Endothelial cell (in vitro differentiated cells): ENCODE results near the gene OTUB2. TPM values are rescaled to one million over a fixed set of nuclear protein-coding genes. Genes with fewer than 3 reads are reported as not detected.

ENCODE experiments used
- DNase-seq: peaks from one replicate; pipeline ENCODE4 v3.0.0; 2021; ENCODE audit warnings: low spot score
- H3K27ac Mint-ChIP-seq: one replicate; pipeline ENCODE4 v1.8.0; 2021; ENCODE audit warnings: mixed read lengths, inconsistent platforms; ENCODE audit not compliant: unreplicated experiment
- H3K27me3 Mint-ChIP-seq: one replicate; pipeline ENCODE4 v1.8.0; 2021; ENCODE audit warnings: mild to moderate bottlenecking, moderate library complexity, mixed read lengths, inconsistent platforms; ENCODE audit not compliant: unreplicated experiment
- H3K36me3 Mint-ChIP-seq: one replicate; pipeline ENCODE4 v1.8.0; 2021; ENCODE audit warnings: mild to moderate bottlenecking, low read depth, mixed read lengths, inconsistent platforms; ENCODE audit not compliant: unreplicated experiment
- H3K4me1 Mint-ChIP-seq: one replicate; pipeline ENCODE4 v1.8.0; 2021; ENCODE audit warnings: mild to moderate bottlenecking, mixed read lengths, inconsistent platforms; ENCODE audit not compliant: unreplicated experiment
- H3K4me3 Mint-ChIP-seq: one replicate; pipeline ENCODE4 v1.8.0; 2021; ENCODE audit warnings: mild to moderate bottlenecking, mixed read lengths, inconsistent platforms; ENCODE audit not compliant: unreplicated experiment
- H3K9me3 Mint-ChIP-seq: one replicate; pipeline ENCODE4 v1.8.0; 2021; ENCODE audit warnings: mixed read lengths, inconsistent platforms; ENCODE audit not compliant: unreplicated experiment
- long read RNA-seq: library from polyadenylated mRNA; unstranded; transcript quantifications from one replicate; pipeline ENCODE4 v2.0.0, GENCODE V29; 2020; ENCODE audit not compliant: unreplicated experiment
- total RNA-seq: library from RNA; stranded (reverse); fragmentation: NEBNext Ultra II Directional; extraction: Animal tissue kit (Norgen Biotek cat#: 25700); gene quantifications from one replicate; pipeline ENCODE4 v1.2.1, GENCODE V29; 2021; ENCODE audit not compliant: unreplicated experiment
- TF ChIP-seq, protein P1 (sequence below): fragments of 200-600 bp; sonication (generic); IDR thresholded peaks from one replicate; pipeline ENCODE4 v1.5.0; 2021; ENCODE audit warnings: antibody characterized with exemption; ENCODE audit not compliant: unreplicated experiment

Gene OTUB2
- total RNA-seq: 2.3 TPM
- long read RNA-seq, partial matches to known transcripts: 0 of 1 reads
- long read RNA-seq, other reads (novel, unspliced or antisense): 0 of 1 reads

GRCh38 chr14:94026173-94026888 lies at the start of gene OTUB2:
OTUB2 (plus strand) TSS chr14:94026340; CDS start chr14:94026538, 198 bp downstream.
- DNase-seq: peak; percentile 96
- H3K4me3 Mint-ChIP-seq: peak within 1 kb of the TSS; percentile 86
- peaks cover 8% of the 10 kb centered on the region for H3K4me1 Mint-ChIP-seq
- peaks cover 10% of the 10 kb centered on the region for H3K27me3 Mint-ChIP-seq
- H3K36me3 Mint-ChIP-seq: no peaks in the 10 kb centered on the region
- TF ChIP-seq, protein P1, sequence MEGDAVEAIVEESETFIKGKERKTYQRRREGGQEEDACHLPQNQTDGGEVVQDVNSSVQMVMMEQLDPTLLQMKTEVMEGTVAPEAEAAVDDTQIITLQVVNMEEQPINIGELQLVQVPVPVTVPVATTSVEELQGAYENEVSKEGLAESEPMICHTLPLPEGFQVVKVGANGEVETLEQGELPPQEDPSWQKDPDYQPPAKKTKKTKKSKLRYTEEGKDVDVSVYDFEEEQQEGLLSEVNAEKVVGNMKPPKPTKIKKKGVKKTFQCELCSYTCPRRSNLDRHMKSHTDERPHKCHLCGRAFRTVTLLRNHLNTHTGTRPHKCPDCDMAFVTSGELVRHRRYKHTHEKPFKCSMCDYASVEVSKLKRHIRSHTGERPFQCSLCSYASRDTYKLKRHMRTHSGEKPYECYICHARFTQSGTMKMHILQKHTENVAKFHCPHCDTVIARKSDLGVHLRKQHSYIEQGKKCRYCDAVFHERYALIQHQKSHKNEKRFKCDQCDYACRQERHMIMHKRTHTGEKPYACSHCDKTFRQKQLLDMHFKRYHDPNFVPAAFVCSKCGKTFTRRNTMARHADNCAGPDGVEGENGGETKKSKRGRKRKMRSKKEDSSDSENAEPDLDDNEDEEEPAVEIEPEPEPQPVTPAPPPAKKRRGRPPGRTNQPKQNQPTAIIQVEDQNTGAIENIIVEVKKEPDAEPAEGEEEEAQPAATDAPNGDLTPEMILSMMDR: no peak
- no peak within 1 kb of the TSS for H3K27ac Mint-ChIP-seq
- H3K9me3 Mint-ChIP-seq: no peaks in the 10 kb centered on the region

GRCh38 chr14:93976477-93977057 lies 49.6 kb upstream of the OTUB2 start, which contains the start of gene ASB2:
ASB2 (minus strand) TSS chr14:93976570; CDS start chr14:93964539, 12,031 bp downstream.
- Mint-ChIP-seq H3K27ac (peak within 1 kb of the TSS; percentile 18), H3K27me3 (peaks cover 3% of the 10 kb centered on the region), H3K36me3 (no peaks in the 10 kb centered on the region), H3K4me1 (peaks cover 6% of the 10 kb centered on the region), H3K4me3 (no peak within 1 kb of the TSS), H3K9me3 (no peaks in the 10 kb centered on the region)
- DNase-seq: no peak
- TF ChIP-seq, protein P1: no peak

DNA sequence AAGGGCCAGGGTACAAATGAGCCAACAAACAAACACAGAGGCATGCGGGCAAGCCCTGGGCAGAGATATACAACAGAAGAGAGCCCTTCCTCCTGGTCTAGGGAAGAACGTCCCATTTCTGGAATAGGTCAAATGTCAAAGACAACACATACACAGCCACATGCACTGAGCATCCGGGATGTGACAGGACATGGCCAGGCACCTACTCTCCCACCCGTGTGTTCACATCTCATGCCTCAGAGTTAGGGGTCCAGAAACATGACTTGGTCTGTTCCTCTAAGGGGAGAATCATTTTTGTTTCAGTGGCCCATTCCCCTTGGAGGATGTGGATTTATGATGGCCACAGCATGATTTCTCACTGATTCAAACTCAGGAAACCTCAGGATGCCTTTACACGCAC lies 49.0 kb upstream of the OTUB2 start:
- peaks cover 3% of the 10 kb centered on the region for H3K27me3 Mint-ChIP-seq

DNA sequence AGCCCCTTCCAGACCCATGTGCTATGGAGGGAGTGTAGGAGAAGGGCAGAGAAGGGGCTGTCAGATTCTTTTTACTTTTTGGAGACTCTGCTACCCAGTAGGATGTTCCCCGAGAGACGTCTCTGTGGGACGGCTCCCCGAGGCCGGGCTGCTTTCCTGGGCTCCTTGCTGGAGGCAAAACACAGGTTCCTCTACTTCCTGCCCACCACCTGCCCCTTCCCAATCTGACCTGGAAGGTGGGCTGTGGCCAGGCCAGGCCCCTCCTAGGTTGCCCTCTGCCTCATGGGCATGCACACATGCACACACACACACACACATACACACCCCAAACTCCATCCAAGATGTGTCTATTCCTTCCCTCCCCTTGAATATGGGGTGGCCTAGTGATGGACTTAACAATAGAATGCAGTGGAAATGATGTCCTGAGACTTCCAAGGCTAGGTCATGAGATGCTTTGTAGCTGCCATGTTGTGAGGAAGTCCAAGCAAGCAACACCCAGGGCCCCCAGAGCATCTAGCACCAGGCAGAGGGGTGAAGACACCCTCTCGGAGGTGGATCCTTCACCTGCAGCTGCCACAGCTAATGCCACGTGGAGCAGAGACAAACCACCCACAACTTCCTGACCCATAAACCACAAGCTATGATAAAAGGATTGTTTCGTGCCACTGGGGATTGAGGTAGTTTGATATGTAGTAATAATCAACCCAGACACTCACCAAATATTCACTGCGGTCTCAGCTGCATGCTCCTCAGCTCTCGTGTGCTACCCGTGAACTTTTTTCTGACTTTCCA lies 48.2 kb upstream of the OTUB2 start:
- Mint-ChIP-seq H3K36me3 (no peaks in the 10 kb centered on the region), H3K27me3 (peaks cover 3% of the 10 kb centered on the region), H3K4me1 (peaks cover 7% of the 10 kb centered on the region), H3K4me3 (no peak overlapping the region), H3K27ac (no peak overlapping the region), H3K9me3 (no peaks in the 10 kb centered on the region)
- TF ChIP-seq, protein P1: no peak
- DNase-seq: no peak

More for the DNA sequence above, 49.0 kb upstream of the OTUB2 start:
- Mint-ChIP-seq H3K27ac (no peak overlapping the region), H3K9me3 (no peaks in the 10 kb centered on the region), H3K36me3 (no peaks in the 10 kb centered on the region), H3K4me3 (no peak overlapping the region), H3K4me1 (peaks cover 6% of the 10 kb centered on the region)
- TF ChIP-seq, protein P1: no peak
- DNase-seq: no peak
